GM18951 (cell line): ENCODE results near the gene LIN54.

Experiments
- POLR2A ChIP-seq: IDR thresholded peaks from 4 replicates; pipeline ENCODE4 v1.6.1; 2011; ENCODE audit warnings: mild to moderate bottlenecking; ENCODE audit not compliant: insufficient read length, insufficient read depth; ENCODE audit errors: extremely low read depth
- in situ Hi-C: fragments of 300-500 bp; cut with MboI; formaldehyde crosslinking; loops from one replicate; pipeline ENCODE4 v1.12.0; 2022; ENCODE audit warnings: low sequenced_read_pairs, mixed read lengths, inconsistent platforms; ENCODE audit not compliant: unreplicated experiment

LIN54 gene

DNA sequence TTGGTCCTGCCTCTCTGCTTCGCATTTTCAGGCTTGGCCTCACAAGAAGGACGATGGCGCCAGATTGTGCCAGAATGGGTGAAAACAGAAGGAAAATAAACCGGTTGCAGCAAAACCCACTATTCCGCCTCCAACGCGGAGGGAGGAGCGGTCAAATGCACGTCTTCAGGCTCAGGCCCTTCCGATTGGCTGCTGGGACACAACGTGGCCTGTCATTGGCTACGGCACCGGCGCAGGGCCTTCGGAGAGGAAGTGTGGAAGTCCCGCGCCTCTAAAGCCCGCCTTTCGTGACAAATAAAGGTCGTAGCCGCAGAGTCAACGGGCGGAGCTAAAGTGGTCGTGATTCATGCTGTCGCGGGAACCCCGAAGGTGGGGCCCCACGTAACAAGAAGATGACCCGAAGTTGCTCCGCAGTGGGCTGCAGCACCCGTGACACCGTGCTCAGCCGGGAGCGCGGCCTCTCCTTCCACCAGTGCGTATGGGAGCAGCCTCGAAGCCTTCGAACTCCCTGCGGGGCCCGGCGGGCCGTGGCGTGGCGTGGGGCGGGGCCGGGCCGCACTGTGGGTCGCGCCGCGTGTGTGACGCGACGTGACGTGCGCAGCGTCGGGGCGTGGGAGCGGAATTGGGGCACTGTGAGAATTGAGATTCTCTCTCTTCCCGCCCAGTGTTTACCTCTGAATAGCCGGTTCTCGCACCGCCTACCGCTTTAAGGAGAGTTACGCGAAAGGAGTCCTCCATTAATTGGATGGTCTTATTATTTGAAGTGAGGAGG, 110.0 kb downstream of the LIN54 start, which contains the start of gene THAP9:
Gene THAP9 (plus strand): TSS at position 325 of the 772 bp plus-strand sequence. CDS start 68 bp downstream, at position 393.
- TF ChIP-seq POLR2A: peak; percentile 86
- in situ Hi-C loops: no loop called here

DNA sequence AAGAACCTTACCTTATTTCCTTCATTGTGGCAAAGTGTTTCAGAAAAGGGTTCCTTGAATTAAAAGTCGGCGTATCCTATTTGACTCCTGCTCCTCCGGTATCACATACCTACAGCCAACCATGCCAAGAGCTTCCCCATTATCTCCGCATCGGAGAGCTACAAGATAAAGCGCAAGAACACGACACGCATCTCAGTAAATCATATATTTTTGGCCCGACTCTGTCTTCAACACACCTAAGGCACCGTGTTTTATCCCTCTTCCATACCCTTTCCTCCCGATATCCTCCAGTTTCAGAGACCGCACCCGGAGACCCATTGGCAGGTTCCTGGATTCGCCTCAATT, 110.6 kb downstream of the LIN54 start:
- no peak for TF ChIP-seq POLR2A
- in situ Hi-C loops: no loop called here

DNA sequence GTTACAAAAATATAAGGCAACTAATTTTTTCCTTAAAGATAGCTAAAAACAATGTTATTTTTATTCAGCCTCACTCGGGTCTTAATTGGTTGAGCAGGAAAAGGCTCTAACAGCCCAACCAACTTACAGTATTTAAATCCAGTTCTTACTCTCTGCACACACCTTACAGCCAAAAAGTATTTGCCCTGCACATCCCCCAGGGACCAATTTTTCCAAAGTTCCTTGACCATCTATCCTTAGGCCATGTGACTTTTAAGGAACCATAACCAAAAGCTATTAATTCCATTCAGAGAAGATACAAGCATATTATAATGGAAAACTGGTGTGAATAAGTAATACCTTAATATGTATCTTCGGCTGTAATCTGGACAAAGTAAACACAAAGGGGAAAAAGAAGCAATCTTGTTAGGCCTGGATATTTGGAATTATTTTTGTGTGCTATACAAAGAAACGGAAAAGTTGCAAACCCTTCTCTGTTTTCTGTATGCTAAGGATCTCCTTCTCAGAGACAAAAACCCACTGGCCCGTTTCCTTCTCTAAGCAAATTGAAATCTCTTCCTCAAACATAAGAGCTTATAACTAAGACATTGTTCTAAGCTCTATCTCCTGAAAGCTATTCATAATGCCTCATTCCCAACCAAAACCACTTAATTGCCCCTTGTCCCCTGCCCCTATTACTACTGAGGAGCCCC, 111.1 kb downstream of the LIN54 start:
- TF ChIP-seq POLR2A: no peak
- in situ Hi-C loops: no loop called here

DNA sequence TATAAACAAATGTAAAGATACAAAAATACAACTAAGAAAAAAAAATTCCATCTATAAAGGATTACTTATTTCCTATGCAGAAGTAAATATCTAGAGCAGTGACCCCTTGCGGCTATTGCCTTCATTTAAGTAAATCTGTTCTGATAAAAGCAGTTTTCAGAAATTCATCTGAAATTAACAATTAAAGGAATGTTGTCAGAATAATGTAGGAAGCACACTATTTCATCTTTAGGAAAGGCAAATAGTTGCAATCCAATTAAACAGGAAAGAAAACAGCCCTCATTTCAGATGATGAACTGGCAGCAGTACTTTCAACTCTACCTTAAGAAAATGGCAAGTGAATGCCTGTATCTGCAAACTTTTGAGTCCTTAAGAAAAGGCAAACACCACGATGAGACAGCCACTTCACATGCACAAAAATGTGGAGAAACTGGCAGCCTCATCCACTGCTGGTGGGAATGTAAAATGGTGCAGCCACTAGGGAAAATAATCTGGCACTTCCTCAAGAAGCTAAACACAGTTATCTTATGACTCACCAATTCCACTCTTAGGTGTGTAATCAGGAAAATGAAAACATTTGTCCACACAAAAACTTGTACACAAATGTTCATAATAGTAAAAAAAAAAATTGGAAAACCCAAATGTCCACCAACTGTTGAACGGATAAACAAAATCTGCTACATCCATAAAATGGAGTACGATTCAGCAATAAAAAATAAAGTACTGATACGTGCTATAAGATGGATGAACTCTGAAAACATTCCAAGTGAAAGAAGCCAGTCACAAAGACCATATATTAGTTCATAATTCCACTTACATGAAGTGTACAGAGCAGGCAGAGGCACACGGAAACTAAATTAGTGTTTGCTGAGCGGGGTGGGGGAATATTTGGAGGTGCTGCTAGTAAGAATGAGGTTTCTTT, 112.0 kb downstream of the LIN54 start:
- in situ Hi-C loops: no loop called here
- TF ChIP-seq POLR2A: no peak

DNA sequence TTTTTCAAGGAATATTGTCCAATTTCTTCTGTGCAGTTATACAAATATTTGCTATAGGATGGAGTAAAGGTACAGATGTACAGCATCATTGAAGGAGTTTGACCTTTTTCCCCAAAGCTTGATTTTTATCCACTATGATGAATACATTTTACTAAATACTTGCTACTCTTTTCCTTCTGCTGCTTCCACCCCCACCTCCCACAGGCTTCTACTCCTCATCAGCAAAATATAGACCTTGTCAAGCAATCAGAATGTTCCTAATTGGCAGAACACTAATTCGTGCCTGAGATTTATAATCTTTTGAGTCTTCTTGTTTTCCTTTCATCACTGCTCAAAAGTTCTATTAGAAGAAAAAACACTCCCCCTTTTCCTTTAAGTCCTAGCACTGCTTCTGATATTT, 113.9 kb downstream of the LIN54 start:
- in situ Hi-C loops: no loop called here
- TF ChIP-seq POLR2A: no peak

DNA sequence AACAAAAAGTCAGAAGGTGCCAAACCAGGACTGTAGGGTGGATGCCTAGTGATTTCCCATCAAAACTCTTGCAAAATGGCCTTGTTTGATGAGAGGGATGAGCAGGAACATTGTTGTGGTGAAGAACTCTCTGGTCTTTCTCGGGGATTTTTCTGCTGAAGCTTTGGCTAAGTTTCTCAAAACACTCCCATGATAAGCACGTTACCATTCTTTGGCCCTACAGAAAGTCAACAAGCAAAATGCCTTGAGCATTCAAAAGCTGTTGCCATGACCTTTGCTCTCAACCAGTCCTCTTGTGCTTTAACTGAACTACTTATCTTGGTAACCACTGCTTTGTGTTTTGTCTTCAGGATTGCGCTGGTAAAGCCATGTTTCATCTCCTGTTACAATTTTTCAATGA, 116.7 kb downstream of the LIN54 start:
- in situ Hi-C loops: no loop called here

DNA sequence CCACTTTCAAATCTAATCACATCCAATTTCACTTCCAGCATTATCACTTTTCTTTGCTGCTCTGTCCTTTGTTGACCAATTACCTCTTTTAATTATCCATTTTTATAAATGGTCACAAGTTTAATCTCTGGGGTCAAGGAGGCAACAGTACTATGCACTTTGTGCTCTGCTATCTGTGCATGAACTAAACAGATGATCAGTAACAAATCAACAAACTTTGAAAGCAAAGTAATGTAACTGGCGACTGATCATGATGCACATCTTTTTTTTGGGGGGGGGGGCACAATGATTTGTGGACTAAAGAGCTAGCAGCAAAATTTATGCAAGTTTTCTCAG, 118.2 kb downstream of the LIN54 start:
- TF ChIP-seq POLR2A: no peak
- in situ Hi-C loops: no loop called here

More for the DNA sequence above, 116.7 kb downstream of the LIN54 start:
- no peak for TF ChIP-seq POLR2A

DNA sequence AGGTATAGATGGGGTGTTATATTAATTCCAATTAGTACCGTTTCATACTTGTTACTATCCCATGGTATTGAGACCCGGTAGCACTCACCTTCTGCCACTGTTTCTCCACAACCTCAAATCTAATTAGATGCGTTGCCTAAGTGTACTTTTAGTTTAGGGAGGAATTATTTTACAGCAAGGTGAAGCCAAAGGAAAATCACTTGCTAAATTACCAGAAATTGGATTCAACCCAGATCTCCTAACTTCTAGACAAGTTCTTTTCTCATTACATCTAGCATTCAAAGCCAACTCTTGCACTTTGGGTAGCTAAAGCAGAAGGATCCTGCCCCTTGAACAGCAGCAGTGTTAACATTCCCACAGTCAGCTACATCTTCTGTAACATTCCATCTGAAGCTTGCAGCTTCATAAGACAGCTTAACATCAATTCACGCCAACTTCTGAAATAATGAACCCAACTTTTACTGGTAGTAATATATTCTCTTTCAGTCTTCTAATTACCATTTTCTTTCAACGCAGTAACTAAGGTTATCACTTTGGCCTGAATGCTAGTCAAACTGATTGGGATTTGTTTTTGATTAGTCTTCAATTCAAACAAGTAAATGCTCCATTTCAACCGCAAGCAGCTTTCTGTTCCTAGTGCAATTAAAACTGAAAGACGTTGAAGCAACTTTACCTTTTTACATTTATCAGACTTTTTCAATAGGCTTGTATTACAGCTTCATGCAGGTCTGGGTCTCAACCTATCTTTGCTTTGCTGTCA, 118.7 kb downstream of the LIN54 start:
- in situ Hi-C loops: no loop called here

DNA sequence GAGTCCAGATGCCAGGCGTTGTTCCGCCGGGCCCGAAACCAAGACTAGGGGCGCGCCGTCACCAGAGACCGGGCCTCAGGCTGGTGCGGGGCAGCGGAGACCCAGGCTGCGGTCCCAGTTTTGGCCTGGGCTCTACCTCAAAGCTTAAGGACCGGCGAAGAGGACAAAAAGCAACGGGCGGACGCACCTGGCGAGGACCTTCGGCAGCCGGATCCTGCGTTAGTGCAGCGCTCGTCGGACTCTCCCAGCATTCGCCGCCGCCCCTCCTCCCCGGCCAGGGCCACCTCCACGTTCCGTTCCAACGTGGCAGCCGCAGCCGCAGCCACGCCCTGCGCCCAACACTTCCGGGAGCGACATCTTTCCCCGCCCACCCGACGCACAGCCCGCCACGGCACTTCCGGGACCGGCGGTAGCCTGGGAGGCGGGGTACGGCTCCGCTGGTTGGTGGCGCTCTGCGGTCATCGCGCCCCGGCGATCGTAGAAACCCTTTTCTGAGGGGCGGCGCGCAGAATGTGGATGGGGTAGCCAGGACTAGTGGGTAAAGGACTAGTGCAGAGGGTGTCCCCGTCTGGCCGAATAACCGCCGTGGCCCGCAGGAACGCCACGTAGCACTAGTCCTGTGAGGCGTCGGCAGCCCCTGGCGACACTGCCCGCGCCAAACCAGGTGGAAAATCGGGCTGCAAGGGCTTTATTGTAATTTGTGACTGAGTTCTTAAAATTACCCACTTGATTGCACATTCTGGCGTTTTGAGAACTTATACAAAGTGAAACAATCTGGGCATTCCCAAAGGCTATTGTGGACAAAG, 119.5 kb downstream of the LIN54 start, which contains the start of gene SEC31A:
Gene SEC31A (minus strand): TSS at position 253 of the 806 bp plus-strand sequence. CDS start 9,217 bp downstream, outside the sequence.
- in situ Hi-C loops: no loop called here
- TF ChIP-seq POLR2A: peak; percentile 96

More for the DNA sequence above, 118.7 kb downstream of the LIN54 start:
- no peak for TF ChIP-seq POLR2A

DNA sequence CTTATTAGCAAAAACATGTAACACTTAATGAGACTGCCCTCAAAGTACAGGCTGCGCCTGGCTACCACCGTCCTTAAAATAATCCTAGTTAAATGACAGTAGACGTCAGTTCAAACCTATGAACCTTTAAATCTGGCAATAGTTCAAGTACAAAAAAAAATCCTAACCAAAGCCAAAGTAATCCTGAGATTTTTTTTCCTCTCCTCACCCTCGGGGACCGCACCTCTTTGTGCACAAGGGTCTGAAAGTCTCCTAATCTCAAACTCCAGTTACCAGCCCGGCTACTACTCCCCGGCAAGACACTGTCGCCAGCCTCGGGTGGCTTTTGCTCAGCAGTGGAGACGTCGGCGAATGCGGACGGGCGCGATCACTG, 120.1 kb downstream of the LIN54 start:
- no peak for TF ChIP-seq POLR2A
- in situ Hi-C loops: no loop called here

DNA sequence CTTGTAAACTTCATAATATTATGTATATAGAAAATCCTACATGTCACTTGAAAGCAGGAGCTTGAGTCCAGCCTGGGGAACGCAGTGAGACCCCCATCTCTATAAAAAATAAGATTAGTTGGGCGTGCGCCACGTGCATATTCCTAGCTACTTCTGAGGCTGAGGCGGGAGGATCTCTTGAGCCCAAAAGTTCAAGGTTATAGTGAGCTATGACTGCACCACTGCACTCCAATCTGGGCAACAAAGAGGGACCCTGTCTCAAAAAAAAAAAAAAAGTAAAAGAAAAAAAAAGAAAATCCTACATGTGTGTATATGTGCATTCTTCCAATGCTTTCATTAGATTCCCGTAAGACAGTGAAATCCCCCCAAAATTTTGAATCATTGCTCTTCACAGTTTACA, 121.3 kb downstream of the LIN54 start:
- in situ Hi-C loops: no loop called here
- TF ChIP-seq POLR2A: no peak
